Myometrial cell (primary cell): ENCODE results near the gene TSEN2. TPM values are rescaled to one million over a fixed set of nuclear protein-coding genes. Genes with fewer than 3 reads are reported as not detected.

Experiments
- total RNA-seq: library from RNA; depleted of rRNA; stranded (reverse); fragments of >200 nt; gene quantifications from 2 replicates; pipeline ENCODE4 v1.2.3, GENCODE V29; 2015

The TSEN2 gene
- total RNA-seq, result 8.6 and 10.6 TPM in 2 replicates

GRCh38 chr3:12484198-12484982 is at the start of gene TSEN2:
Gene TSEN2 (plus strand): TSS chr3:12484480. CDS start chr3:12489801, 5,321 bp downstream.

GRCh38 chr3:12545473-12545791 is 61.2 kb downstream of the TSEN2 start, which contains the start of gene MKRN2OS:
Gene MKRN2OS (minus strand): TSS chr3:12545499. CDS start chr3:12545464, 35 bp downstream.

GRCh38 chr3:12556690-12557472 is 72.6 kb downstream of the TSEN2 start, which contains the start of gene MKRN2:
Gene MKRN2 (plus strand): TSS chr3:12557087. CDS start chr3:12557151, 64 bp downstream.

Other genes with a start within 250 kb of the TSEN2 start
- 19.9 and 30.5 TPM in 2 replicates for gene PPARG, start 195.4 kb upstream of the TSEN2 start, total RNA-seq
- not detected in 2 replicates for gene MKRN2OS, start 61.0 kb downstream of the TSEN2 start, total RNA-seq
- gene MKRN2, start 72.6 kb downstream of the TSEN2 start, total RNA-seq, result 40.1 and 41.8 TPM in 2 replicates
- 66.6 and 75.0 TPM in 2 replicates for gene RAF1, start 179.6 kb downstream of the TSEN2 start, total RNA-seq